Ovary (tissue), 9 donors: ENCODE measurements around the gene ABLIM2. TPM values are rescaled to one million over a fixed set of nuclear protein-coding genes. Genes with fewer than 3 reads are reported as not detected.

Experiments
- DNase-seq, 5 donors: peaks; one replicate each; pipeline ENCODE4 v3.0.0-alpha.2; 2019 to 2020
- H3K27ac ChIP-seq, 2 donors: fragments of 200-600 bp; one replicate each; pipeline versions ENCODE4 v1.5.1 to v1.8.0; 2019 to 2022
- H3K27me3 ChIP-seq: fragments of 200-600 bp; one replicate; pipeline ENCODE4 v1.8.0; 2022
- H3K36me3 ChIP-seq: fragments of 200-600 bp; sonication (generic); one replicate; pipeline ENCODE4 v1.5.1; 2019
- H3K4me1 ChIP-seq: one replicate; pipeline ENCODE4 v1.8.1; 2013; ENCODE audit warnings: mild to moderate bottlenecking, moderate library complexity; ENCODE audit not compliant: insufficient read depth
- H3K4me3 ChIP-seq: fragments of 200-600 bp; sonication (generic); one replicate; pipeline ENCODE4 v1.5.1; 2017
- H3K9me3 ChIP-seq, 2 donors: fragments of 200-600 bp in 1 of 2; sonication (generic) in 1 of 2; one replicate each; pipeline versions ENCODE4 v1.5.1 to v1.8.1; 2013 to 2019; ENCODE audit warnings: mild to moderate bottlenecking in 1 of 2, moderate library complexity in 1 of 2
- EP300 ChIP-seq: sonication (generic); formaldehyde crosslinking; IDR thresholded peaks from one replicate; pipeline ENCODE4 v1.6.1; 2017; ENCODE audit warnings: antibody characterized with exemption
- POLR2A ChIP-seq: fragments of 450-650 bp; IDR thresholded peaks from one replicate; pipeline ENCODE4 v1.6.1; 2017; ENCODE audit warnings: antibody characterized with exemption, mild to moderate bottlenecking, moderate library complexity
- WGBS, 3 donors: extraction: QIAGEN DNeasy Blood & Tissue Kit in 1 of 3; methylation state at CpG; one replicate each; pipeline versions ENCODE4 v1.1.5 to v1.1.7; 2013 to 2017; 5-methylcytosine and 5-hydroxymethylcytosine counted together
- intact Hi-C, 4 donors: fragments of 100-400 bp; cut with DNase I; formaldehyde crosslinking; loops; one replicate each; pipeline versions ENCODE4 v1.11.0 to v1.15.1; 2022 to 2023
- polyA plus RNA-seq, 2 donors: library from polyadenylated mRNA; stranded (reverse); fragments of 200-250 nt in 1 of 2; fragments of 350-450 nt in 1 of 2; fragmentation: Illumina TruSeq in 1 of 2; extraction: RNeasy Lipid Tissue Mini Kit (QIAGEN cat#74804) in 1 of 2; gene quantifications; one replicate each; pipeline ENCODE4 v1.2.3, GENCODE V29; 2013 to 2014
- total RNA-seq, 7 donors: library from RNA; depleted of rRNA in 2 of 7; stranded (reverse); fragments of >200 nt in 2 of 7; fragmentation: NEBNext Ultra II Directional in 3 of 7; extraction: Animal tissue kit (Norgen Biotek cat#: 25700) in 3 of 7; gene quantifications; one replicate each; pipeline versions ENCODE4 v1.1.0 to v1.2.4, GENCODE V29; 2016 to 2023
- TF ChIP-seq, protein P1 (sequence below), 3 donors: fragments of 450-650 bp in 2 of 3; fragments of 200-600 bp in 1 of 3; IDR thresholded peaks; one replicate each; pipeline versions ENCODE4 v1.5.1 to v1.8.0; 2016 to 2022; ENCODE audit warnings: antibody characterized with exemption in 3 of 3, mild to moderate bottlenecking in 1 of 3
- donor health status: DM: no; HTN: no; CAD: no; lungs with moderate emphysema.
- donor health status: DM: no; HTN: no; CAD: no.
- donor health status: Bipolar disorder and iron deficiency.
- donor health status: DM: yes; HTN: yes; CAD: no.
- donor health status: DM: no; HTN: no; CAD: no.
- donor health status: DM: yes; HTN: yes; CAD: no.

Gene ABLIM2
- total and polyA plus RNA-seq, 9 donors: 0.81 to 7.9 (median 2.1) TPM

DNA sequence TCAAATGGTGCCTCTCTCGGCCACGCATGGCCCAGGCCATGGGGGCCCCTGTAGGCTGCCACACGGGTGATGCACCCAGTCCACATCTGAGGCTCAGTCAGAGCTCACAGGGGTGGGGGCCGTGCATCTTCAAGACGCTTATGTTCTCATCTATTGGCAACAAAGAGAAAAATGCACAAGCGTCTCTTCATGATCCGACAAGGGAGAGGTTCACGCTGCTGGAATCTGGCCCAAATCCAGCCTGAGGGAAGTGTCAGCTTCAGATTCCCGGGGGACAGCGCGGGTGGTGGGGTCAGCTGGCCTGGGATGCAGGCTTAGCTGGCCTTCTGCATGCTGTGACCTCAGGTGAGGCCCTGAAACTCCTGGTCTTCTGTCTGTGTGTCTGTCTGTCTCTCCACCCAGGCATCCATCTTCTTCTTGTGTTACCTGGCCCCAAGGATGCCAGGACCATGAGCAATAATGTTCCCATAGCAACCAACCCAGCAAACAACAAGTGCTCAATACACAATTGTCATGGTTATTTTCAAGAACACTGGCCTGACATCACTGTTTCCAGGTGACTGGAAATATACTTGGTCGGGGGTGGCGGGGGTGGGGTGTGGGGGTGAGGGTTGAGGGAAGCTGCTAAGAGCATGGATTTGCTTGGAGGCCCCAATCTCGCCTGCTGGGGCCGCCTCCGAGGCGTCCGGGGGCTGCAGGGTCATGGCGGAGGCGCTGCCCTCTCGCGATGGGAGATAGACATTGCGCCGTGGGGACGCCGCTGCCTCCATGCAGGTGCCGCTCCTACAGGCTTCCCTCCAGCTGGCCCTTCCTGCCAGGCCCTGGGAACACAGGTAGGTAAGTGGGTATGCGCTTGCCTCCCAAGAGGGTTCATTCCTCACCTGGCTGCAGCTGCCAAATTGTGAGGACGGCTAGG lies 48.3 kb downstream of the ABLIM2 start:
- Histone ChIP-seq H3K27ac (no peak overlapping the region), H3K4me3 (no peak overlapping the region), H3K36me3 (no peaks in the 10 kb centered on the region), H3K4me1 (no peaks in the 10 kb centered on the region), H3K9me3 (no peaks in the 10 kb centered on the region), H3K27me3 (no peaks in the 10 kb centered on the region)
- 51 to 58% (median 53%) methylated on average over 29 of the region's 29 CpGs for WGBS, 3 donors
- DNase-seq: no peak
- no peak for TF ChIP-seq POLR2A
- TF ChIP-seq, protein P1, sequence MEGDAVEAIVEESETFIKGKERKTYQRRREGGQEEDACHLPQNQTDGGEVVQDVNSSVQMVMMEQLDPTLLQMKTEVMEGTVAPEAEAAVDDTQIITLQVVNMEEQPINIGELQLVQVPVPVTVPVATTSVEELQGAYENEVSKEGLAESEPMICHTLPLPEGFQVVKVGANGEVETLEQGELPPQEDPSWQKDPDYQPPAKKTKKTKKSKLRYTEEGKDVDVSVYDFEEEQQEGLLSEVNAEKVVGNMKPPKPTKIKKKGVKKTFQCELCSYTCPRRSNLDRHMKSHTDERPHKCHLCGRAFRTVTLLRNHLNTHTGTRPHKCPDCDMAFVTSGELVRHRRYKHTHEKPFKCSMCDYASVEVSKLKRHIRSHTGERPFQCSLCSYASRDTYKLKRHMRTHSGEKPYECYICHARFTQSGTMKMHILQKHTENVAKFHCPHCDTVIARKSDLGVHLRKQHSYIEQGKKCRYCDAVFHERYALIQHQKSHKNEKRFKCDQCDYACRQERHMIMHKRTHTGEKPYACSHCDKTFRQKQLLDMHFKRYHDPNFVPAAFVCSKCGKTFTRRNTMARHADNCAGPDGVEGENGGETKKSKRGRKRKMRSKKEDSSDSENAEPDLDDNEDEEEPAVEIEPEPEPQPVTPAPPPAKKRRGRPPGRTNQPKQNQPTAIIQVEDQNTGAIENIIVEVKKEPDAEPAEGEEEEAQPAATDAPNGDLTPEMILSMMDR (IDR thresholded peaks at IDR 0.05): no peak
- no peak for TF ChIP-seq EP300
- intact Hi-C loops: no loop called here

DNA sequence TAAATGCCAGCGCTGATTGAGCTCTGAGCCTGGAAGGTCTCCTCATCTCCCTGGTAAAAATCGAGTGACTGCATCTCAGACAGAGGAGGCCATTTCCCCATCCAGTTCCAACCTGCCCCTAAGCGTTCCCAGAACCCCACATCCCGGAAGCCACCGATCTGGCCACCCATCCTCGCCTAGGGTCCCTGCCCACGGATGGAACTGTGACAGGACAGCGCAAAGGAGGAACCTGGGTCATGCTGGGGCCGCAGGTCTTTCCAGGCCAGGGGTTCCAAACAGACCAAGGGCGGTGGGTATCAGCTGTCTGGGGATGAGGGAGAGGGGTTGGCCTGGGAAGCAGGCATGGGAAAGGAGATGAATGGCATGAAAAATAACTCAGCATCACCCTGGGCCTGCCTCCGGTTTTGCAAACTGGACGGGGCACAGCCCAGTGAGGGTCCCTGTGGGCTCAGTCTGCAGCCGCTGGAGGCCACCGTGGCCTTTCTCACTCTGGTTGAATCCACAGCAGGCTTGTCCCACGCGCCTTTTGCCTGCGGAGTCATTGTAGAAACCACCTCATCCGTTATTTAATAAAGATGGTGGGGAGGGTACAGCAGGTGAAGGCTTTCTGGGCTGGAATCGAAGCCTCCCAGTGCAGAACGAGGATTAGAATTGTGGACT lies 49.1 kb downstream of the ABLIM2 start:
- TF ChIP-seq POLR2A: no peak
- no peak overlapping the region for H3K27ac ChIP-seq
- intact Hi-C loops: no loop called here
- no peaks in the 10 kb centered on the region for H3K27me3 ChIP-seq
- WGBS, 3 donors: 91 to 95% (median 93%) methylated on average over 20 of the region's 20 CpGs
- no peaks in the 10 kb centered on the region for H3K36me3 ChIP-seq
- H3K4me3 ChIP-seq: no peak overlapping the region
- no peaks in the 10 kb centered on the region for H3K9me3 ChIP-seq
- no peaks in the 10 kb centered on the region for H3K4me1 ChIP-seq
- DNase-seq: no peak

DNA sequence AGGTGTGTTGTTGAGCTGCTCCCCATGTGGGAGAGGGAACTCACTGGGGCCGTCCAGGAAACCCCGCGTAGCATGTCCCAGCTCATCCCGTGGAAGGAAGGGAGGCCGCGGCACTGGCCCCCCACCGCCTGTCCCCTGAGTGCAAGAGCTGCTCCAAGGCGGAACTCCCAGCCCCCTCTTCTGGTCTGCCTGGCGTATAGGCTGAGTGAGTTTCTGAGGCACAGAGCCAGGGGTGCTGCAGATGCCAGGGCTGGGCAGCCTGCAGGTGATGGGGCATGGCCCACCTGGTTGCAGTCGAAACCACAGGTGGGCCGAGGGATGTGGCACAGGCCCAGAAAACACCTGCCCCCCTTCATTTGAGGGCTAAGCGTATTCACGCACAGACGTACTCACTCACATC lies 49.6 kb downstream of the ABLIM2 start:
- no peaks in the 10 kb centered on the region for H3K4me1 ChIP-seq
- intact Hi-C loops: no loop called here
- H3K27me3 ChIP-seq: no peaks in the 10 kb centered on the region
- no peak for DNase-seq
- no peak overlapping the region for H3K27ac ChIP-seq
- H3K36me3 ChIP-seq: no peaks in the 10 kb centered on the region
- no peak overlapping the region for H3K4me3 ChIP-seq
- no peaks in the 10 kb centered on the region for H3K9me3 ChIP-seq
- 83 to 89% (median 88%) methylated on average over 14 of the region's 14 CpGs for WGBS, 3 donors
- no peak for TF ChIP-seq POLR2A
- TF ChIP-seq, protein P1 (IDR thresholded peaks at IDR 0.05): no peak

DNA sequence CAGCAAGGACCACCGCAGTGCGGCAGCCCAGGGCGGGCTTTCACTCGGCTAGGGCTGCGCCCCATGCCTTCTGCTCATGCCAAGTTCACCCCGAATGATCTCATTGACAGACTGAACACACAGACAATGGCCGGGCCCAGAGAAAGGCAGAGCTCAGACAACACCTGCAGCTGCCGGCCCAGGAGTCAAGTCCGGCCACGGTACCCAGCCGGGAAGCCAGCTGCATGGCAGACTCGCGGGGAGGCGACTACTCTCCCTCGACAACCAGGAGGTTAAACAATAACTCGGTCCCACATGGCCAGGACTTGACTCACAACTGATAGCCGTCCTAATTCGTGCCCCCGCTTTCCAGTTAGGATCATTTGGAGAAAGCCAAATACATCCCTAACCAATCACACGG lies 50.4 kb downstream of the ABLIM2 start:
- H3K4me3 ChIP-seq: no peak overlapping the region
- H3K4me1 ChIP-seq: no peaks in the 10 kb centered on the region
- H3K27me3 ChIP-seq: no peaks in the 10 kb centered on the region
- DNase-seq: no peak
- no peak overlapping the region for H3K27ac ChIP-seq
- intact Hi-C loops: no loop called here
- no peak for TF ChIP-seq POLR2A
- TF ChIP-seq EP300: no peak
- TF ChIP-seq, protein P1 (IDR thresholded peaks at IDR 0.05): no peak
- H3K36me3 ChIP-seq: no peaks in the 10 kb centered on the region
- 83 to 90% (median 90%) methylated on average over 19 to 20 of the region's 20 CpGs for WGBS, 3 donors
- H3K9me3 ChIP-seq: no peaks in the 10 kb centered on the region
